Kidney (tissue), 14 donors: ENCODE measurements around the gene CMIP. TPM values are rescaled to one million over a fixed set of nuclear protein-coding genes. Genes with fewer than 3 reads are reported as not detected.

Source experiments
- DNase-seq, 5 donors: peaks; one replicate each; pipeline ENCODE4 v3.0.0-alpha.2; 2013 to 2020
- FAIRE-seq: peaks from 2 replicates; lab custom pipeline; 2012; peaks lifted over from hg19 to GRCh38; lab: Jason Lieb, UNC
- H3K27ac ChIP-seq, 2 donors: one replicate each; pipeline ENCODE4 v1.7.0; 2013; ENCODE audit warnings: low read depth in 2 of 2, low read length in 2 of 2, inconsistent platforms in 1 of 2
- H3K27me3 ChIP-seq: one replicate; pipeline ENCODE4 v1.7.1; 2013; ENCODE audit warnings: low read length, inconsistent platforms; ENCODE audit not compliant: control insufficient read depth, insufficient read depth
- H3K36me3 ChIP-seq, 3 donors: one replicate each; pipeline versions ENCODE4 v1.7.0 to v1.7.1; 2013; ENCODE audit warnings: low read length in 3 of 3, control low read depth in 1 of 3, inconsistent platforms in 1 of 3; ENCODE audit not compliant: insufficient read depth in 3 of 3, control insufficient read depth in 2 of 3
- H3K4me1 ChIP-seq, 3 donors: one replicate each; pipeline versions ENCODE4 v1.7.0 to v1.7.1; 2013; ENCODE audit warnings: low read length in 3 of 3, inconsistent platforms in 1 of 3, low read depth in 1 of 3; ENCODE audit not compliant: control insufficient read depth in 2 of 3, insufficient read depth in 2 of 3
- H3K4me3 ChIP-seq, 3 donors: one replicate each; pipeline versions ENCODE4 v1.7.0 to v1.8.1; 2013; ENCODE audit warnings: low read length in 3 of 3, control low read depth in 1 of 3, inconsistent platforms in 1 of 3
- H3K9ac ChIP-seq, 3 donors: one replicate each; pipeline versions ENCODE4 v1.7.0 to v1.7.1; 2013; ENCODE audit warnings: low read length in 3 of 3, control low read depth in 1 of 3, inconsistent platforms in 1 of 3
- H3K9me3 ChIP-seq, 3 donors: one replicate each; pipeline versions ENCODE4 v1.7.0 to v1.7.1; 2013; ENCODE audit warnings: low read length in 3 of 3, control low read depth in 1 of 3, inconsistent platforms in 1 of 3; ENCODE audit not compliant: control insufficient read depth in 2 of 3, insufficient read depth in 1 of 3
- intact Hi-C: fragments of 100-400 bp; cut with DNase I; formaldehyde crosslinking; loops from one replicate; pipeline ENCODE4 v1.11.1; 2022
- polyA plus RNA-seq: library from polyadenylated mRNA; stranded (reverse); fragments of 350-450 nt; fragmentation: Illumina TruSeq; extraction: RNeasy Lipid Tissue Mini Kit (QIAGEN cat#74804); gene quantifications from one replicate; pipeline ENCODE4 v1.2.3, GENCODE V29; 2014; ENCODE audit warnings: low read depth, low replicate concordance; ENCODE audit not compliant: insufficient read depth
- total RNA-seq: library from RNA; stranded (reverse); fragmentation: NEBNext Ultra II Directional; extraction: Animal tissue kit (Norgen Biotek cat#: 25700); gene quantifications from one replicate; pipeline ENCODE4 v1.2.1, GENCODE V29; 2021
- TF ChIP-seq, protein P1 (sequence below): IDR thresholded peaks from 3 replicates; pipeline ENCODE4 v1.5.1; 2012; ENCODE audit warnings: mild to moderate bottlenecking, moderate library complexity, borderline replicate concordance; ENCODE audit not compliant: insufficient read depth; ENCODE audit errors: extremely low read depth
- donor health status: control.
- donor health status: control.
- donor health status: control.
- donor health status: control.
- donor health status: control.
- donor health status: DM: yes; HTN: yes; CAD: no.
- donor health status: Normal renal cell carcinoma (clear cell type).

Gene CMIP
- total and polyA plus RNA-seq, 2 donors from 2014 or later = 16.6 to 65.7 TPM

DNA sequence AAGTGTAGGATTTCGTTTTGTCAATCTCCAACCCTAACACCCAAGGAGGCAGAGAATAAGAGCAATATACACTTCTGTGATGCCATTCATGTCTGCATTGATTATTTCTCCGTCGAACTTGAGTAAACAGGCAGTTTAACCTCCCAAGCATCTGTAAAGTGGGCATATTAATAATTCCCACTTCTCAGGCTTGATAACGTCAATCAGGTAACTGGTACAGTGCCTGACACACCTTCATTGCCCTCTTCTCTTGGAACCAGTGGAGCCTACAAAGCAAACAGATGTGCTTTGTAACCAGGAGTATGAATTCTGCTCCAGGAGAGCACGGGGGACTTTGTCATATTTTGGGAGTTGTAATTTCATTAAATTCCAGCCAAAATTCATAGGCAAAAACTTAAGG is 302.0 kb downstream of the CMIP start:
- no peak for DNase-seq
- Histone ChIP-seq H3K9ac (no peak overlapping the region), H3K9me3 (no peaks in the 10 kb centered on the region), H3K4me1 (peaks cover 0 to 5% (median 0%) of the 10 kb centered on the region in 3 donors), H3K36me3 (no peaks in the 10 kb centered on the region), H3K27me3 (no peaks in the 10 kb centered on the region), H3K4me3 (peak overlapping the region; percentile 51 to 61 (median 59)), H3K27ac (no peak overlapping the region)
- FAIRE-seq = no peak
- TF ChIP-seq, protein P1, sequence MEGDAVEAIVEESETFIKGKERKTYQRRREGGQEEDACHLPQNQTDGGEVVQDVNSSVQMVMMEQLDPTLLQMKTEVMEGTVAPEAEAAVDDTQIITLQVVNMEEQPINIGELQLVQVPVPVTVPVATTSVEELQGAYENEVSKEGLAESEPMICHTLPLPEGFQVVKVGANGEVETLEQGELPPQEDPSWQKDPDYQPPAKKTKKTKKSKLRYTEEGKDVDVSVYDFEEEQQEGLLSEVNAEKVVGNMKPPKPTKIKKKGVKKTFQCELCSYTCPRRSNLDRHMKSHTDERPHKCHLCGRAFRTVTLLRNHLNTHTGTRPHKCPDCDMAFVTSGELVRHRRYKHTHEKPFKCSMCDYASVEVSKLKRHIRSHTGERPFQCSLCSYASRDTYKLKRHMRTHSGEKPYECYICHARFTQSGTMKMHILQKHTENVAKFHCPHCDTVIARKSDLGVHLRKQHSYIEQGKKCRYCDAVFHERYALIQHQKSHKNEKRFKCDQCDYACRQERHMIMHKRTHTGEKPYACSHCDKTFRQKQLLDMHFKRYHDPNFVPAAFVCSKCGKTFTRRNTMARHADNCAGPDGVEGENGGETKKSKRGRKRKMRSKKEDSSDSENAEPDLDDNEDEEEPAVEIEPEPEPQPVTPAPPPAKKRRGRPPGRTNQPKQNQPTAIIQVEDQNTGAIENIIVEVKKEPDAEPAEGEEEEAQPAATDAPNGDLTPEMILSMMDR = no peak
- intact Hi-C loops = loop anchor here (10.0 kb wide), 1 partner anchor 712 kb away; the partner anchor contains the start of gene ATMIN

DNA sequence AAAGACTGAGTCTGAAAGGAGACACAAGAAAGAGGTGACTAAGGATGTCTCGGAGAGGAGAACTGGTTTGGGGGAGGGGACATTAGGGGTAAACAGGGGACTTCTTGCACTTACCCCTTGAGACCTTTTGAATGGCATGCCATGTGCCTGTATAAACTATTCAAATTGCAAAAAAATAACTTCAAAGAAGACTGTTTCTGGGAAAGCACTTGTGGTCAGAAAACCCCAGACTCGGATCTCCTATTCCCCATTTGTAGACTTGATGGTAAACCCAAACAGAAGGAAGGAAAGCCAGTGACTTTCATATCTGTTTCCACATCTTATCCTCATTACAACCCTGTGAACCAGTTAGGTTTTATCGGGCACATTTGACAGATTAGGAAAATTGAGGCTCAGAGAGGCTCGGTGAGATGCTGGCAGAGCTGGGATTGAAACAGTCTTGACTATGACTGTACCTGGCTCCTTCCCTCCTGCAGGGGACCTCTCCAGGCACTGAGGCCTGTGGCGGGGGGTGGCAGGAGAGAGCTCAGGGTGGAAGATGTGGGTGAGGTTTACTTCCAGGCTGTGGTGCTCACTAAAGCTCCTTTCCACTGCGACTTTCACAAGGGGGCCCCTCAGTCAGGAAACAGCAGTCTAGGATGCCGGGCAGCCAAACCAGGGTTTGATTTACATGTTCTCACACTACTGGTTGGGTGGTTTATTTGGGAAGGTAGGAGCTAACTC is 304.0 kb downstream of the CMIP start:
- intact Hi-C loops = loop anchor here (10.0 kb wide), 1 partner anchor 714 kb away; the partner anchor contains the start of gene ATMIN
- FAIRE-seq = no peak
- H3K9ac ChIP-seq = no peak overlapping the region

DNA sequence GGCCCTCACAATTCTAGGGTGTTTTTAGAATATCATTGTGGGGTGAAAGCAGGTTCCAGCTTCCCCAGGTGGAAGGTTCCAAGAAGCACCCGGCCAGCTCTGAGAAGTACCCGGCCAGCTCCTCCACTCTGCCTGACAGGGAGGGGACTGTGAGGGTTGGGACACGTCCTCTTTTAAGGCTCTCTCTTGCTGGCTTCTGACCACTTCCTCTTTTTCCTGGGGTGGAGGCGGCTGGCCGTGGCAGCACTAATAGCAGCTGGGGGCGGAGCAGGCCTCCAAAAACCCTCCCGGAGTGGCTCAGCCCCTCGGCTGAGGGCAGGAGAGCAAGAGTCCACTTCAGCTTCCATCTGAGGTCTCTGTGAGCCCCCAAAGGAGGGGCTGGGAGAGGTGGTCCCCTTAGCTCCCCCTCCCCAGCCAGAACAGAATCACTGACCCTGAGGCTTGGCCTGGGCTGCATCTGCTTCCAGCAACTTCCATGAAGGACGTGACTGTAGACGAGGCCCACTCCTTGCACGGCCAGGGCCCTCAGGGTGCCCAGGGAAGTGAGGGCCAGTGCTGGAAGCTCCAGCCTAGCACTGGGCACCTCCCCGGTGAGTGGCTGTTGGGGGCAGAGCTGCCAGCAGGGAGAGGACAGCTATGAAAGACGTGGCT is 307.7 kb downstream of the CMIP start:
- H3K4me1 ChIP-seq = peaks cover 0 to 8% (median 0%) of the 10 kb centered on the region in 3 donors
- H3K9ac ChIP-seq = peak overlapping the region in 1 of 3 donors; percentile 19
- H3K27ac ChIP-seq = peak overlapping the region in 1 of 2 donors; percentile 53
- no peak for FAIRE-seq
- no peaks in the 10 kb centered on the region for H3K9me3 ChIP-seq
- H3K4me3 ChIP-seq = no peak overlapping the region
- H3K27me3 ChIP-seq = no peaks in the 10 kb centered on the region
- DNase-seq = peak in 3 of 5 donors; percentile 24 to 82 (median 51)
- TF ChIP-seq, protein P1 = no peak
- intact Hi-C loops = no loop called here
- no peaks in the 10 kb centered on the region for H3K36me3 ChIP-seq

More for the DNA sequence above, 304.0 kb downstream of the CMIP start:
- Histone ChIP-seq H3K27me3 (no peaks in the 10 kb centered on the region), H3K4me3 (no peak overlapping the region), H3K36me3 (no peaks in the 10 kb centered on the region), H3K4me1 (peaks cover 0 to 8% (median 0%) of the 10 kb centered on the region in 3 donors), H3K9me3 (no peaks in the 10 kb centered on the region), H3K27ac (no peak overlapping the region)
- DNase-seq = peak in 1 of 5 donors; percentile 22
- TF ChIP-seq, protein P1 = no peak
